ENCODE results near the gene RGPD8.

The RGPD8 gene

DNA sequence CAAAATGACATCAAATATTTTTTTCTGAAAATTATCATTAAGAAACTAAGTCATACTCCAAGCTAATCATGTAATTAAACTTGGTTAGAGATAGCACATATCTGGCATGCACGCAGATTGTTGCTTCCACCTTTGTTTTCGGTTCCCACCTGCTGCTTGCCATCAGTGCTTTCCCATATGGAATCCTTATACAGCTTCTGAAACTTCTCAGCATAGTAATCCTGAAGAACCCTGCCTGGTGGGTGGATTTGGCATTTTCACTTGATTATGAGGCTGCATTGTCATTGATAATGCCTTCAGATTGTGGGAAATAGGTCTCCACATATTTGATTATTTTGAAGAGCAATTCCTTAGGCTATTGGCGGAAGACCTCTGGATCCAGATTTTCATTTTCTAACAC, 110.5 kb downstream of the RGPD8 start:
- DNase-seq: no peak

- no peak for DNase-seq
These were observed 111.8 kb downstream of the RGPD8 start for GRCh38 chr2:112321375-112322320.
